Measurements from ENCODE around the gene KCNJ6.
A peak's percentile ranks its signal among the peaks of the same experiment; 100 is the strongest.

Gene KCNJ6

GRCh38 chr21:37903396-37903795 lies 12.9 kb downstream of the KCNJ6 start:
- DNase-seq, result no peak

GRCh38 chr21:37899146-37899545 lies 17.1 kb downstream of the KCNJ6 start:
- no peak for DNase-seq

DNA sequence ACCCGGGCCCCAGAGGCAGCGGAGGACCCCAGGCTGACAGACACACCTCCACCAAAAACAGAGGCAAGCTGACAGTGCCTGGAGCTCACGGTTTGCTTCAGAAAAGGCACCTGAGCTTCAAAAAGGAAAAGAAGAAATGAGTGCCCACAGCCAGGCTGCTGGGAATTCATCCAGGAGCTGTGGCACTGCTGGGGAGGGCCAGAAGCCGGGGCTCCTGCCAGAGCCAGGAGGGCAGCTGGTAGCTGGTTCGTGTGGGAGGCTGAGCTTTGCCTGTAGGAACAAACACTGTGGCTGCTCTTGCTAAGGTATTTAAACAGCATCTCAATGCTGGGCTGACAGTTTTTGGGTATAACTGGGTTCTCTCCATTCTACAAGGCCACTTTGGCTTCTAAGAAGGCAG lies 19.5 kb downstream of the KCNJ6 start:
- DNase-seq, result no peak

DNA sequence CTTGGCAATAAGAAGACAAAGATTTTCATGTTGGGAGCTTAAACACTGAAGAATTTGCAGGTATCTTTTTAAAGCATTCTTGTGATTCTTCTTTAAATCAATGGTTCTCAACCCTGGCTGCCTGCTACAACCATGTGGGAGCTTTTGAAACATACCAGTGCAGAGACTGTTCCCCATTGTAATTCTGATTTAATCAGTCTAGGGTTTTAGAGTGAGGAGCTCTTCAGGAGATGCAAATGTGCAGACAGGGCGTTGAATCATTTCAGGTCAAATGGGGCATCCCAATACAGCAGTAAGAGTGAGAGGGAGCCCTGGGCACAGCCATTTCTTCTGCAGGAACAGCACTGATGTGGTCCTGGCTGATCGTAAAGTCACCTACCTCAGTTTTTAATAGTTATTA lies 24.3 kb downstream of the KCNJ6 start:
- no peak for DNase-seq

GRCh38 chr21:37888659-37889058 lies 27.6 kb downstream of the KCNJ6 start:
- no peak for DNase-seq

DNA sequence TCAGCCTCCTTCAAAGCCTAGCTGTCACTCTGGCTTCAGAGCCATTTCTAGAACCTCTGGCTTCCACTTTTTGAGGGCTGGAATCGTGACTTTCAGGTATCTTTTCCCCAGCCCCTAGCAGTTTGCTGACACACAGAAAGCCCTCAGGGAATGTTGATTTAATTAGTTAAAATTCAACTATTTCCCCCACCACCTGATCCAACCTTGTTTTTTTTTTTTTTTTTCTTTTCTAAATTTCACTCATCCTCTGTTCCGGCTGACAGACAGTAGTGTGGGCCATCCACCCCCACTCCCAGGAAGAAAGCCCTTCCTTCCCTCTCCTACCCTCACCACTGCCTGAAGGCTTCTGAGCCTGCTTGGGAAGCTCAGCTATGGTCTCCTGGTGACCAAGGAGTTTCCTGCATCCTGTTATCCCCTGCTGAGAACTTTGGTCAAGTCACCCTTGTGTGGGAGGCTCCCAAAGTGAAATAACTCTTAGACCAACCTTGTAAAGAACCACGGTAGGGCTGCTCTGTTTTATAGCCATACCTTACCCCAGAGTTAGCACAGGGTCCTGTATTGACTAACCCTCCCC lies 29.4 kb downstream of the KCNJ6 start:
- DNase-seq, result no peak

DNA sequence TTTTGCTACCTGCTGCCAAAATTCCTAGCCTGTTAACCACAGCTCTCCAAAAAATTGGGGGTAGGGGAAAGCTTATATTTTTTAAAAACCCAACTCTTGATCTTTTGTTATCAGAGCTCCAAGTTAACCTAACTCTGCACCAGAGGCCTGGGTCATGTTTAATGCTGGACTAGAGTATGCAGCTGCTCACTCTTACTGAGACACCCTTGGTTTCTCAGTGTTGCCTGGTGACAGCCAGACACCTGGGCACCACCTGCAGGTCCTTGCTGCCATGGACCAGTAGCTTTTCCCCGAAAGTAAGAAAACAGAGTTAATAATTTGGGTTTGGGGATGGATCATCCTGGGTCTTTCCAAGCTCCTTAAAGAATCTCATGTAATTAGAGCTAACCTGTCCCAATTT lies 30.1 kb downstream of the KCNJ6 start:
- DNase-seq, result no peak

DNA sequence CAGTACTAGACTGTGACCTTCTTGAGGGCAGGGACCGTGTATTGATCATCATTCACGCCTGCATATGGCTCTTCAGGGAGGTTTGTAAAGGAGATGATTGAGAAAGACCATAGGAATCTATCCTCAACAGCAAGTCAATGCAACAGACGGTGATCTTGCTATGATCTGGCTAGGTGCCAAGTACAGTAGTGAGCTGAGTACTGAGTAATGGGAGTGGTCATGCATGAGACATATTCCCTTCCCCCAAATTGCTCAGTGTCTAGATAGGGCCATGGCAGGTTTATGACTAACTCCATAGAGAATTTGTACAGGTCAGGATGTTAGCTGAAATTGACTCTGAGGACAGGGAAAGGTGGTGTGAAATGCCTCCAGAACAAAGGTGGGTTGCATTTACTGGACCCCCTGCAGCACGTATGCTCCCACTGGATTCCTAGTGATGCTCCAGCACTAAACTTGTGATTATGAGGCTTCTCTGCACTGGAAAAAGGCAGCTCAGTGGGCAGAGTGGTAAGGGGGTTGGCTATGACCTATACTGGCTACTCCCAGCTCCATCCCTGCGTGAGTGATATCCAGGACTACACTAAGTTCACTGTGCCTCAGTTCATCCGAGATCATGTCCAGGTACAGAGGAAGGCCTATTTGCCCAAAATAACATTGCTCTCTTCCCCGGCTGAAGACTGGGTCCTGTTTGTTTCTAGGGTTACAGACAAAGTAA lies 37.2 kb downstream of the KCNJ6 start:
- DNase-seq, result peak; percentile 35

- no peak for DNase-seq
These were observed 38.2 kb downstream of the KCNJ6 start for GRCh38 chr21:37877888-37878684.

GRCh38 chr21:37877171-37877570 lies 39.1 kb downstream of the KCNJ6 start:
- no peak for DNase-seq

DNA sequence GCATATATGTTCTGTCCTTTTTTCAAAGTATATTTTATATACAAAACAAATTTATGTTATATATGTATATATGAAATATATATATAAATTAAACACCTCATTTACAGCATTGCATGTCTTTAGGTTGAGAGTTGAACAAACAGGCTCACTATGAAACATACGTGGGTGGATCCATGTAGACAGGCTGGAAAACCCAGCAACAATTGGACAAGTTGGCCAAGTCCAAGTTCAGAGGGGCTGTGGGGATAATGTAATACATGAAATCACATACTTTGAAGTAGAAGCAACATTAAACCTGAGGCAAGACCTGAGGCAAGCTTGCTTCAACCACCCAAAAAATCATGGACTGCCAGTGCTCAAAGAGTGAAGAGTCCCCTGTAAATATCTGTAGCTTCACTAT lies 39.7 kb downstream of the KCNJ6 start:
- no peak for DNase-seq

GRCh38 chr21:37874904-37875780 lies 41.1 kb downstream of the KCNJ6 start:
- no peak for DNase-seq

- no peak for DNase-seq
These were observed 41.8 kb downstream of the KCNJ6 start for GRCh38 chr21:37874481-37874880.

GRCh38 chr21:37873655-37874054 lies 42.6 kb downstream of the KCNJ6 start:
- DNase-seq, result no peak

- DNase-seq, result no peak
These were observed 45.0 kb downstream of the KCNJ6 start for GRCh38 chr21:37871121-37871862.

- no peak for DNase-seq
These were observed 46.0 kb downstream of the KCNJ6 start for GRCh38 chr21:37870221-37870620.

- no peak for DNase-seq
These were observed 46.6 kb downstream of the KCNJ6 start for GRCh38 chr21:37869661-37870060.

DNA sequence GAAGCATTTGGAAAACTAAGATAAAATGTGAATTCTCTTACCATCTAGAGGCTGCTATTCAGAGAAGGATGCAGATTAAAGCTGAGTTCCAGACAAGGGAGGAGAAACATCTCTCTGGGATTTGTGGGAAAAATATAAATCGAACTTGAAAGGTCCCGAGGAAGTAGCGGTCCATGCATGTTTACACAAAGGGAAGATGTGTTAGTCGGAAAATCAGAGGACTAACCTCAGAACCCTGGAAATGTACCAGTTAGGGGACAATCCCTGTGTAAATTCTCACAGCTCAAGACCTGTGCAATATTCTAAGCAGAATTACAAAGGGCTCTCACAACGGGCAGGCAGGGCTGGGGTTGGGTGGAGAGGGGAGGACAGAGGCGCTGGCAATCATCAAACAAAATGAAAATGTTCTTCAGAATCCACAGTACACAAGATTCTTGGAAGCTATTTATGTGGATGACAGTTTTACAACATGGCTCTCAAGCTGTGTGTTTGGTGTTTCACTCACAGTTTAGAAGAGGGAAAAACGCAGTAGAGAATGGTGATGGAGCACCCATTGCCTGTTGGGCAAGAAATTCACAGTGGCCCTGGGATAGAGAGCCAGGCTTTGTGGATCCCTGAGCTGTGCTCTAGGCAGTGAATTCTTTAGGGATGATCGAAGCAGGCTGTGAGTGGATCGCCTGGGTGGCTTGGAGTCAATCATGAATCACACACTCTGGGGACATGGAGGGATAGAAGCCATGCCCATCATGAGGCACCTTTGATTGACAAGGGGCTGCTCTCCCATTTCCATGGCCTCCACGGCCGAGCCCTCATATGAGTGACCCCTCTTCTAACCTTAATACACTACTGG lies 47.6 kb downstream of the KCNJ6 start:
- no peak for DNase-seq

GRCh38 chr21:37866027-37866426 lies 50.2 kb downstream of the KCNJ6 start:
- DNase-seq, result peak; percentile 76

GRCh38 chr21:37865156-37865555 lies 51.1 kb downstream of the KCNJ6 start:
- DNase-seq, result no peak

DNA sequence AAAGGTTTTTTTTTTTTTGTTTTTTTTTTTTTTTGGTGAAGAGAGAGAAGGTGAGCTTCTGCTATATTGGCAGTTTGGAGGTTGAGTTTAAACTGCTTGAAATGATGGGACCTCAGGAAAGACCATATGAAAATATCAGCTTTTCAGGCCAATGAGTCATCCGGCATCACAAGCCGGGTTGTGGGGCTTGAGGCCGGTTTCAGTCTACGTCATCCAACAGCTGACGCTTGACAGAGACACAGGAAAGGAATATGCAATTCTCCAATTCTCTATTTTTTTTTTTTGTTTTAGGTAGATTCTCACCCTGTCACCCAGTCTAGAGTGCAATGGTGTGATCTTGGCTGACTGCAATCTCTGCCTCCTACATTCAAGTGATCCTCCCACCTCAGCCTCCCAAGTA lies 52.4 kb downstream of the KCNJ6 start:
- DNase-seq, result no peak
